Activated T-cell treated with anti-CD3 and anti-CD28 coated beads for 4 hours (primary cell): Measurements from ENCODE around the gene NAT16.
"Not testable (repeated sequence)": the region's sequence is repeated elsewhere in the genome, so short reads cannot be mapped to it uniquely, and the experiment has no call there.

Source experiments
- DNase-seq: peaks from one replicate; pipeline ENCODE4 v3.0.0-alpha.2; 2020

The NAT16 gene

GRCh38 chr7:101125989-101126650 is 54.0 kb downstream of the NAT16 start:
- DNase-seq = no peak

GRCh38 chr7:101124376-101125056 is 55.6 kb downstream of the NAT16 start:
- DNase-seq = no peak

GRCh38 chr7:101123703-101124068 is 56.4 kb downstream of the NAT16 start:
- no peak for DNase-seq

GRCh38 chr7:101122933-101123702 is 57.0 kb downstream of the NAT16 start:
- no peak for DNase-seq

GRCh38 chr7:101121991-101122932 is 57.8 kb downstream of the NAT16 start:
- DNase-seq = no peak

GRCh38 chr7:101121631-101121990 is 58.5 kb downstream of the NAT16 start:
- not testable (repeated sequence) for DNase-seq
